OCI-LY3 (cell line): ENCODE measurements around the gene RPL7A.

Experiments used
- H2AFZ ChIP-seq: fragments of 200-600, 300-600 bp; shearing (Covaris generic); 2 replicates; pipeline ENCODE4 v1.6.0; 2014; ENCODE audit warnings: antibody characterized with exemption, low read depth, low read length
- H3K27ac ChIP-seq: fragments of 200-600, 300-600 bp; sonication (generic); 2 replicates; pipeline ENCODE4 v1.5.1; 2014; ENCODE audit warnings: mild to moderate bottlenecking, low read length, moderate library complexity, mixed read lengths
- H3K27me3 ChIP-seq: fragments of 200-600, 300-600 bp; sonication (generic); 2 replicates; pipeline ENCODE4 v1.6.1; 2014; ENCODE audit warnings: low read depth, low read length, mixed read lengths
- H3K36me3 ChIP-seq: fragments of 200-600, 300-600 bp; sonication (generic); replicated peaks from 2 replicates; pipeline ENCODE3; 2014; ENCODE audit warnings: low read depth, low read length, mixed read lengths
- H3K4me1 ChIP-seq: fragments of 300-600, 200-600 bp; sonication (generic); 2 replicates; pipeline ENCODE4 v1.6.1; 2014; ENCODE audit warnings: low read length, mixed read lengths
- H3K4me2 ChIP-seq: fragments of 200-600, 300-600 bp; sonication (generic); 2 replicates; pipeline ENCODE4 v1.6.1; 2014; ENCODE audit warnings: low read length, mixed read lengths
- H3K4me3 ChIP-seq: fragments of 300-600, 200-600 bp; sonication (generic); 2 replicates; pipeline ENCODE4 v1.5.1; 2014; ENCODE audit warnings: antibody characterized with exemption, mild to moderate bottlenecking, low read length, moderate library complexity
- H3K79me2 ChIP-seq: fragments of 300-600, 200-600 bp; shearing (Covaris generic); 2 replicates; pipeline ENCODE4 v1.6.1; 2014; ENCODE audit warnings: mild to moderate bottlenecking, low read length, mixed read lengths
- H3K9ac ChIP-seq: fragments of 300-600, 200-600 bp; shearing (Covaris generic); 2 replicates; pipeline ENCODE4 v1.6.0; 2014; ENCODE audit warnings: mild to moderate bottlenecking, low read length, moderate library complexity
- H3K9me3 ChIP-seq: fragments of 200-600, 300-600 bp; shearing (Covaris generic); 2 replicates; pipeline ENCODE4 v1.6.1; 2014; ENCODE audit warnings: low read length, mixed read lengths; ENCODE audit not compliant: insufficient read depth
- H4K20me1 ChIP-seq: fragments of 200-600, 300-600 bp; sonication (generic); 2 replicates; pipeline ENCODE4 v1.6.1; 2016; ENCODE audit warnings: low read length, mixed read lengths; ENCODE audit not compliant: insufficient read depth
- EZH2phosphoT487 ChIP-seq: fragments of 200-600 bp; shearing (Covaris generic); IDR thresholded peaks from 2 replicates; pipeline ENCODE4 v1.6.1; 2018; ENCODE audit warnings: antibody characterized with exemption, mixed run types, low read depth
- TF ChIP-seq, protein P1 (sequence below): fragments of 200-600, 300-600 bp; sonication (generic); IDR thresholded peaks from 2 replicates; pipeline ENCODE4 v1.5.1; 2014; ENCODE audit warnings: antibody characterized with exemption, low read length, low read depth

RPL7A gene

GRCh38 chr9:133369933-133370332 is 21.9 kb downstream of the RPL7A start:
- peaks cover 68% of the 10 kb centered on the region for H3K36me3 ChIP-seq
- no peak overlapping the region for H3K9ac ChIP-seq
- H3K4me2 ChIP-seq = no peak overlapping the region
- H2AFZ ChIP-seq = no peak overlapping the region
- H3K79me2 ChIP-seq = peaks cover 94% of the 10 kb centered on the region
- no peaks in the 10 kb centered on the region for H3K9me3 ChIP-seq
- H3K27me3 ChIP-seq = no peaks in the 10 kb centered on the region
- no peak for TF ChIP-seq EZH2phosphoT487
- TF ChIP-seq, protein P1, sequence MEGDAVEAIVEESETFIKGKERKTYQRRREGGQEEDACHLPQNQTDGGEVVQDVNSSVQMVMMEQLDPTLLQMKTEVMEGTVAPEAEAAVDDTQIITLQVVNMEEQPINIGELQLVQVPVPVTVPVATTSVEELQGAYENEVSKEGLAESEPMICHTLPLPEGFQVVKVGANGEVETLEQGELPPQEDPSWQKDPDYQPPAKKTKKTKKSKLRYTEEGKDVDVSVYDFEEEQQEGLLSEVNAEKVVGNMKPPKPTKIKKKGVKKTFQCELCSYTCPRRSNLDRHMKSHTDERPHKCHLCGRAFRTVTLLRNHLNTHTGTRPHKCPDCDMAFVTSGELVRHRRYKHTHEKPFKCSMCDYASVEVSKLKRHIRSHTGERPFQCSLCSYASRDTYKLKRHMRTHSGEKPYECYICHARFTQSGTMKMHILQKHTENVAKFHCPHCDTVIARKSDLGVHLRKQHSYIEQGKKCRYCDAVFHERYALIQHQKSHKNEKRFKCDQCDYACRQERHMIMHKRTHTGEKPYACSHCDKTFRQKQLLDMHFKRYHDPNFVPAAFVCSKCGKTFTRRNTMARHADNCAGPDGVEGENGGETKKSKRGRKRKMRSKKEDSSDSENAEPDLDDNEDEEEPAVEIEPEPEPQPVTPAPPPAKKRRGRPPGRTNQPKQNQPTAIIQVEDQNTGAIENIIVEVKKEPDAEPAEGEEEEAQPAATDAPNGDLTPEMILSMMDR = no peak
- no peak overlapping the region for H3K4me3 ChIP-seq
- H3K27ac ChIP-seq = no peak overlapping the region
- H3K4me1 ChIP-seq = peaks cover 5% of the 10 kb centered on the region; the same call in 1 of the 2 replicates
- H4K20me1 ChIP-seq = peaks cover 86% of the 10 kb centered on the region

DNA sequence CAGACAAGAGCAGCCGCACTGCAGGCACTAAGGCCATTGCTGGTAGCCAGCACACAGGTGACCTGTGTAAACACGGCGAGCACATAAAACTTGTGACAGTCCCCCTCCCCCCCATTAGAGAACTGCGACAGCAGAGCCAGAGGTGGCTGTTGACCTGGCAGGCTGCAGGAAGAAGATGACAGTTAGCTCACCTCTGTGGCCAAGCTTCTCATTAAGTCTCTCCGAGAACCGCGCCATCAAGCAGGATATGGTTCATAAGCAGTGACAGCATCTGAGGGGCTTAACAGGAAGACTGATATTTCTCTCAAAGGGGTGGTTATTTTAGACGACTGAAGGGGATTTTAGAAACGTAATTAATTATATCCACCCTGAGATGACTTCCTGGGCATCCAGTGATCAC is 22.7 kb downstream of the RPL7A start:
- H3K9ac ChIP-seq = no peak overlapping the region
- no peak overlapping the region for H3K27ac ChIP-seq
- peaks cover 87% of the 10 kb centered on the region for H4K20me1 ChIP-seq
- H3K9me3 ChIP-seq = no peaks in the 10 kb centered on the region
- H3K36me3 ChIP-seq = peaks cover 61% of the 10 kb centered on the region
- no peak overlapping the region for H3K4me3 ChIP-seq
- peaks cover 5% of the 10 kb centered on the region; the same call in 1 of the 2 replicates for H3K4me1 ChIP-seq
- H3K27me3 ChIP-seq = no peaks in the 10 kb centered on the region
- H3K79me2 ChIP-seq = peaks cover 100% of the 10 kb centered on the region
- TF ChIP-seq, protein P1 = no peak
- TF ChIP-seq EZH2phosphoT487 = no peak
- H2AFZ ChIP-seq = no peak overlapping the region
- no peak overlapping the region for H3K4me2 ChIP-seq

DNA sequence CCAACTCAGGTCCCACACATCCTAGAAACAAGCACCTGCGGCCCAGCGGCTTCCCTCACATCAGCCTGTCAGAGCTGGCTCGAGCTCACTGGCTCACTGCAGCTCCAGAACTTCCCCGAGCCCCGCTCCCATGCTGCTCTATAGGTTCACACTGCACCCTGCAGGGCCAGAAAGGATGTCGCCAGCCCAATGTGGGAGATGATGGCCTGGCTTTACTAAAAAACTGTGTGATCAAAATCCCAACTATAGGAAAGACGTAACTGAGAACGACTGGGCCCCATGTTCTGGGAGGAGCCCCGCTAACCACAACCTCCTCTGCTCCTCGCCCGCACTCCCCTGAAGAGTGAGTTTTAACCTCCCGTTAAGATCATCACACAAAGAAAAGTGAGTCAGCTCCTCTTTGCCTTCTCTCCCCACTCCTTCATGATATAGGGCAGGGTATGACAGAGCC is 23.3 kb downstream of the RPL7A start:
- Histone ChIP-seq H3K9me3 (no peaks in the 10 kb centered on the region), H3K36me3 (peaks cover 55% of the 10 kb centered on the region), H3K79me2 (peaks cover 96% of the 10 kb centered on the region), H3K4me3 (no peak overlapping the region), H3K4me2 (no peak overlapping the region), H2AFZ (no peak overlapping the region), H3K27me3 (no peaks in the 10 kb centered on the region), H3K27ac (no peak overlapping the region), H3K4me1 (peaks cover 6% of the 10 kb centered on the region; the same call in 1 of the 2 replicates), H3K9ac (no peak overlapping the region), H4K20me1 (peaks cover 82% of the 10 kb centered on the region)
- TF ChIP-seq, protein P1 = no peak

DNA sequence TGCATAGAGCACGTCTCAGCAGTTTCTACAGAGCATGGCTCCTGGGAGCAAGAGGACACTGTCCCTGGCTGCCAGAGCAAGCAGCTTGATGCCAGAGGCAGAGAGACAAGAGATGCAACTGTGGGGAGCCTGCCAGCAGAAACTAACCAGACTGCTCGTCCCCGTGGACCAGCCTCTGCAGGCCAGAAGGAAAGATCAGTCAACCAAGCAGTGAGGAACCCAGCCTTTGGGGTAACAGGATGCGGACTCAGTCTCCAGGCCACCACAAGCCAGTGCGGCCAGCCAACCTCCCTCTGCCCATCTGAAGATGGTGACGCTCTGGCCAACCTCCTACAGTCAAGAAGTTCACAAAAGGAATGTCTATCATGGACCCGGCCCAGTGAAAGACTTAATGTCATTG is 24.1 kb downstream of the RPL7A start:
- Histone ChIP-seq H3K4me1 (peaks cover 11% of the 10 kb centered on the region; the same call in 1 of the 2 replicates), H3K4me2 (no peak overlapping the region), H3K36me3 (peaks cover 46% of the 10 kb centered on the region), H3K9me3 (no peaks in the 10 kb centered on the region), H4K20me1 (peaks cover 74% of the 10 kb centered on the region), H2AFZ (no peak overlapping the region), H3K9ac (no peak overlapping the region), H3K27ac (no peak overlapping the region), H3K79me2 (peaks cover 87% of the 10 kb centered on the region), H3K4me3 (no peak overlapping the region), H3K27me3 (no peaks in the 10 kb centered on the region)
- TF ChIP-seq, protein P1 = no peak
- TF ChIP-seq EZH2phosphoT487 = no peak
